OCI-LY3 (cell line): ENCODE measurements around the gene TAS2R39.

Experiments
- CTCF ChIP-seq: fragments of 200-600, 300-600 bp; sonication (generic); IDR thresholded peaks from 2 replicates; pipeline ENCODE4 v1.5.1; 2014; ENCODE audit warnings: antibody characterized with exemption, low read length, low read depth
- EZH2phosphoT487 ChIP-seq: fragments of 200-600 bp; shearing (Covaris generic); IDR thresholded peaks from 2 replicates; pipeline ENCODE4 v1.6.1; 2018; ENCODE audit warnings: antibody characterized with exemption, mixed run types, low read depth

- TF ChIP-seq CTCF (no peak), EZH2phosphoT487 (no peak)
Measured at GRCh38 chr7:143225047-143225446, 41.8 kb downstream of the TAS2R39 start.
